Measurements from ENCODE around the gene NPAS2. TPM values are rescaled to one million over a fixed set of nuclear protein-coding genes. Genes with fewer than 3 reads are reported as not detected.

The NPAS2 gene
- total RNA-seq, 1 donor from 2014 or later = 23.9 TPM

DNA sequence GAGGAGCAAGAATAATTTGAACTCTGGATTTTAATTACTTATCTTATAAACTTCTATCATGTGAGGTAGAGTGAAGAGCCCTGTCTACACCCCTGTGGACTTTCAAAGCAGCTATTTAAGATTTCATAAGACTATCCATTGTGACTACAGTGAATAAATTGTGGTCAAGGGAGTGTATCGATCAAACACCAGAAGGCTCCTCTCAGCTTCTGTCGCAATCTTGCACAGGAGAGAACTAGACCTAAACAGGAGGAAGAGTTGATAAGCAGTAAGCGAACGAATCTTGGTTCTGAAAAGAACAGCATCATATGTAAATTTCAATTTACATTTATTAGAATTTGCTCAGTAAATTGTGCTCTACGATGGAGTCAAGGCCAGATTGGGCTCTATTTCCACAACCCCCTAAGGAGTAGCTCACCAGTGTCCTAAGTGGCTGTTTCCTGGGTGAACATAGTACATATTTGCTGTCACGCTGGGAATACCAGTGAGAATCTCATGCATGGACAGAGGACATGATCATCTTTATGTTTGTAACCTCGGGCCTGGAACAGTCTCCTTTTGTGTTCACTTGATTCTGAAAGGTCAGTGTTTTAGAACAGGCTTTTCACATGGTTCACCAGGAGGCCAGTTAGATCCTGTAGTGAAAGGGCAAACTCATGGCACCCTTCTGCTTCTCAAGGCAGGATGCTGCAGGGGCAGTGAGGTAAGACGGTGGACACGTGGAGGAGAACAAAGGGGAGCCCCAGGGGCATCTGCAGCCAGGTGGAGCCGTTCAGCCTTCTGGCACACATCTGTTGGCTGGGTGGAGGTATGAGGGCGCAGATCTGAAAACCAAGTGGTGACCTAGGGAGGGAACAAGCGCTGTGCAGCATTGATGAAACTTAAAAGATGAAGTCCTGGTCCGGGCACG is 33.3 kb downstream of the NPAS2 start:
- peak; percentile 32 for ATAC-seq
- DNase-seq (ENCODE audit: low spot score) = no peak

DNA sequence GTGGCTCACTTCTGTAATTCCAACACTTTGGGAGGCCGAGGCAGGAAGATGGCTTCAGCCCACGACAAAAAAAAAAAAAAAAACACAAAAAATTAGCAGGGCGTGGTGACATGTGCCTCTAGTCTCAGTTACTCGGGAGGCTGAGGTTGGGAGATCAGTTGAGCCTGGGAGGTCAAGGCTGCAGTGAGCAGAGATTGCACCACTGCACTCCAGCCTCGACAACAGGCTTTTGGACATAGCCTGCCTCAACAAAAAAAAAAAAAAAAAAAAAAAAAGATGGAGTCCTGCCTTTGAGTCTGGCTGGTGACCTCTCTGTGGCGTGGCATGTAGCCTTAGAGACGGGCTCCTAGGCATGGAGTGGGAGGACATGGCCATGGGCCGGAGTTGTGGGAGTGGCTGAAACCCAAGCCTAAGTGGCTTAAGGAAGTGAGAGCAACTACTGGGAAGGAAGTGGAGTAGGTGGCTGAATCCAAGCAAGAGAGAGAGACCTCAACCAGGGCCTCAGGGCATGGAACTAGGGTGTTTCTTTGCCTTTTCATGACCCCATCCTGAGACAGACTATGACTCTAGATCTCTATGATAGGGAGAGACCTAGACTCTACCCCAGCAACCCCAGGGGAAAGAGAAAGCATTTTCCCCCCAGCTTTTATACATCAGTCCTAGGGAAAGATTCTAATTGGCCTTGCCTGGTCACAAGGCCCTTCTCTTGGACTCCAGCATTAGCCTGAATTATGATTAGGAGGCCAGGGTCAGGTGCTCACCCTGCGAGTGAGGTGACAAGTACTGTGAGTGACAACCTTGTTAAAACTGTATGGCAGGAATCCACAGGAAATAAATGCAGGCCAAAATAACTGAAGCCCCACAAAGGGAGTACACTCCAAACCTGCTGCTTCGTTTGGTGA is 34.2 kb downstream of the NPAS2 start:
- DNase-seq (ENCODE audit: low spot score) = no peak
- peak; percentile 60 for ATAC-seq

DNA sequence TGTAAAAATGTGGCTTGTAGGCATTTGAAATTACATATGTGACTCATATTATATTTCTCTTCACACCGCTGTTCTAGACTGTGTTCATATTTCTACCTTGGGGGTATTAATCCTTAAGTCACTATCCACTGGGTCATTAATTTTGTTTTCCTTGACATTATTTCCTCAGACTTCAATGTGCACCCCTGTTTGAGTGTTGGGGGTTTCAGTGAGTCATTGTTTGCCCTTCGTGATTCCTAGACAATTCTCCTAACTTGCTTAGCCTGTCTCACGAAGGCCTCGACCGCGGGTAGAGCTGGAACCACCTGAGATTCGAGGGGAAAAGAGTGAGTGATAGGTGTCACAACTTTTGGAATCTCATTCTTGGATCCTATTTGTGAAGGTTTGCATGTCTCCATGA is 35.1 kb downstream of the NPAS2 start:
- DNase-seq (ENCODE audit: low spot score) = no peak
- no peak for ATAC-seq

DNA sequence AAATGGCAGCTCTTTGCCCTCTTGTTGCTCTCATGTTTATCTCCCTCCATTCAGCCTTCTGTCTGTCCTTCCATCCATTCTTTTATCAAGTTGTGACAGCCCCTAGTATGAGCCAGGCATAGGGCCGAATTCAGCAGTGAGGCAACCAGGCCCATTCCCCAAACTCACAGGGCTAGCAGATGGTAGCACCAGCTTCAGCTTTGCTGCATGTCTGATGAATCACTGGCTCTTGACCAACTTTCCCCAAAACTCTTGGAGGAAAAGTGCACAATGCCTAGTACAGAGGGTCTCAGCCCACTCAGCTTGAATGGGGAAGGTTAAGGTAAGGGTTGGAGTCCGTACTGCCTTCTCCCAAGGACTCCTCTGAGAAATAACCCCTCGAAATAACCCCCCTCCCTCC is 35.7 kb downstream of the NPAS2 start:
- no peak for ATAC-seq
- DNase-seq (ENCODE audit: low spot score) = no peak

DNA sequence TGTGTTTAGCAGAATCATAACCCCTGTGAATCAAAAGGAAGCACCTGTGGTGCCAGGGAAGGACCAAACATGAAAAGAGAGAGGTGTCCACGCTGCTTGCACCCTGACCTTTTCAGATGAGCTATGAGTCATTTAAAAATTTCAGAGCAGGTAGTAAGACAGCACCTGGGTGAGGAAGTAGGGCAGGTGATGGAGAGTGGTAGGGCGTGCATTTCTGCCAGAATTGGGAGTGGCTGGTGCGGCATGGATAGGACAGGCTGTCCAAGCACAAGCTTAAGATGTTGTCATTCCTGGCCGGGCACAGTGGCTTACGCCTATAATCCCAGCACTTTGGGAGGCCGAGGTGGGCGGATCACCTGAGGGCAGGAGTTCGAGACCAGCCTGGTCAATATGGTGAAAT is 36.8 kb downstream of the NPAS2 start:
- no peak for ATAC-seq
- no peak for DNase-seq (ENCODE audit: low spot score)

DNA sequence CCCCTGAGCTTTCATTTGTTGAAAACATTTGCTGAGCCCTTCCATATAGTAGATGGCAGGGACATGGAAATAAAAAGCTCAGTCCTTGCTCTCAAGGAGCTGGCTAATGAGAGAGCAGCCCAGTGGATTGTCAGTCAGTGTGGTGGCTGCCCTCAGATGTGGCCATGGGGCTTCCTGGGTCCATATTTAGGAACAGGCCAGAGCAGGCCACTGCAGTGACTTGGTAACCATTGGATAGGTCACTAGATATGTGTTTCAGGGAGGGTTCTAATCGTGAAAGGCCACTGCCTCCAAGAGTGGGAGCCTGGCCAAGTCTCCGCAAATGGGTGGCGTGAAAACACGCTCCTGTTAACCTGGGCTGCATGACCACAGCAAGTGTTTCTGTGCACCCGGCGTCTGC is 37.4 kb downstream of the NPAS2 start:
- DNase-seq (ENCODE audit: low spot score) = no peak
- ATAC-seq = no peak

DNA sequence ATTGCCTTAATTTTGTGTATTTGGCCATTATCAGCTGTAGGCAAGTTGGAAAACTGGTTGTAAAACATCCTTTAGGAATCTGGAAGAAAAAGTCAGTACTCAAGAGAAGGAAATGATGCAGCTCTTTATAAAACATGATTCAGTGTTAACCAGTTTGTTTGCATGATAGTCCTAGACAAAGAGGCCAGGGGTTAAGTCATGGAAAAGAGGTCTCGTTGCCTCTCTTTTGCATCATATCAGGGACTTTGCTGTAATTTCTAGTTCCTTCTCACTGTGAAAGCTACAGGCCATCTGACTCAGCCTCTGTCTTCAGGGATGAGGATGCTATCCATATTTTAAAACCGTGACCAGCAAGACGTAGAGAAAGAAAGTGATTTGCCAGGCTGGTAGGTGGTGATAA is 38.0 kb downstream of the NPAS2 start:
- ATAC-seq (no peak), DNase-seq (ENCODE audit: low spot score) (no peak)

DNA sequence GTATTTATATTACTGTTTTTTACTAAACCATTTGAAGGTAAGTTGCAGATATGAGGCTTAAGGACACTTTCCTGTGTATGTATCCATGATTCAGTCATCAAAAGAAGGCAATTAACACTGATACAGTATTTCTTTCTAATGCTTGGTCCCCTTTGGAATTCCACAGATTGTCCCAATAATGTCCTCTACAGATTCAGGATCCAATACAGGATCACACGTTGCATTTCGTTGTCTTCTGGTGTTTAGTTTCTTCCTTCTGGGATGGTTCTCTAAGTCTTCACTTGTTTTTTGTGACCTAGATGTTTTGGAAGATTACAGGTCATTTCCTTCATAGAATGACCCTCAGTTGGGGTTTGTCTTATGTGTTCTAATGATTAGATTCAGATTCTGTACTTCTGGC is 40.0 kb downstream of the NPAS2 start:
- ATAC-seq = no peak
- no peak for DNase-seq (ENCODE audit: low spot score)

DNA sequence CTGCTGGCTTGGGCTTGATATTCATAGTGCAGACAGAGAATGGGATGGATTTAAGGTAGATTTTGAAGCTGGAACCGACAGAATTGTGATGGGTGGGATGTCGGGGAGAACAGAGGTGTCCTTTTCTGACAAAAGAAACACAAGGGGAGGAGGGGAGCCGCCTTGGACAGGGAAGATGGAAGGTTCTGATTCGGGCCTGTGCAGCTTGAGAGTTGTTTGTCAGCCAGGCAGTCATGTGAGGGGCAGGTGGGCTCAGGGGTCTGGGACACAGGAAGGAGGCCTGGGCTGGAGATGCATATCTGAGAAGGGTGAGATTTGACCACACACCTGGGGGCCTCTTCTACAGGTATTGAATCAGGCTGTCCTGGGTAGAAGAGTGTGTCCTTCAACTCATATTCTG is 41.4 kb downstream of the NPAS2 start:
- DNase-seq (ENCODE audit: low spot score) (no peak), ATAC-seq (no peak)

DNA sequence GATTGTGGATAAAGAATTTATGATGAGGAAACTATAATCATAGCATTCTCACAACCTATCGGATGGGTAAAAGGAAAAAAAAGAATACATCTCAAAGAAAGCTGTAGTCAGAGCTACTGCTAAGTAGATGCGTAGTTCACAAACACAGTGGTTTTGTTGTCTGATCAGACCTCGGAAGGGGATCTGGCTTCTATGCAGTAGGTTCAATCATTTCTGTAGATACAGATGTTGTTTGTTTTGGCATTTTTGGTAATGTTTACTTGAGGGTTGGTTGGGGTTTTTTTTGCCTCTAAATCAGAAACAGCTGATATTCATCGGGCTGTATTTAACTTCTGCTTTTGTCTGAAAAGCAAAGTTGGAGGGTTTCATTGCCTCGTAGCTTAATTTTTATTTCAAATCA is 42.1 kb downstream of the NPAS2 start:
- DNase-seq (ENCODE audit: low spot score) = no peak
- peak; percentile 36 for ATAC-seq

DNA sequence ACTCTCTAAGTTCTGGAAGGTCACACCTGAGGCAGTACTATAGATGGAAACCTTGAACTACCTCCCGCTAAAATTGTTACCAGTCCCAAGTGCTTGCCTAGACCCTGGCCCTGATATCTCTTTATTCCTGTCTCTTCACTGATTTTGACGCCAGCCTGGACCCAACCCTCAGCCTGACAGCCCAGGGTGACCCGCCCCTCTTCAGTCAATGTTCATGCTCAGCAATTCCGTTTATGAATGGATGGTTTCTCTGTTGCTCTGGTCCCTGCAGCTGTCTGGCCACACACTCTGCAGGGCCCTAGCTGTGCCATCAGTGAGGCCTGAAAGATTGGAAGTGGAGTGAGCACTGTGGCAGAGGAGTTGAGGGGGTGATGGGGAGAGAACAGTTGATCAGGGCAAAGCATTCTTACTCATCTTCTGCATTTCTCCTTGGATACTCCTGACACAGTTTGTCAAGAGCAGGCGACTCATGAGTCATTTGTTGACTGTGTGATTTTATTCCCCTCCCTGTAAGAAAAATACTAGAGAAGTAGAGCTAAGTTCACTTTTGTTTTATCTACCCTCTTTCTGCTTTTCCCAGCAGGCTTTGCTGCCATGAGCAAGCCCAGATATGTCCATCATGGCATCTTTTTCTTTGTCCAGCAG is 46.0 kb downstream of the NPAS2 start:
- DNase-seq (ENCODE audit: low spot score) (no peak), ATAC-seq (no peak)

DNA sequence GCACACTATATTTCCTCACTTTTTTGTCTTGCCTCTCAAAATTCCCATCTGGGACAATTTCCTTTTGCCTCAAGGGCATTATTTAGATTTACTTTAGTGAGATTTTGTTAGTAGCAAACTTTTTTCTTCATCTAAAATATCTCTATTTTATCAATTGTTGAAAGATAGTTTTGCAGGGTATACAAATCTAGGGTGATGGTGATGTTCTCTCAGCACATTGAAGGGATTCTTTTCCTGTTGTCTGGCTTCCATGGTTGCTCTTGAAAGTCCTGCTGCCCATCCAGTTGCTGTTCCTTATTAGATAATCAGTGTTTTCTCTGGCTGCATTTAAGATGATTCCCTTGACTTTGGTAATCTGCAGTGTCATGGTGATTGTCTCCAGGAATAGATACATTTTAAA is 48.1 kb downstream of the NPAS2 start:
- ATAC-seq = no peak
- no peak for DNase-seq (ENCODE audit: low spot score)

DNA sequence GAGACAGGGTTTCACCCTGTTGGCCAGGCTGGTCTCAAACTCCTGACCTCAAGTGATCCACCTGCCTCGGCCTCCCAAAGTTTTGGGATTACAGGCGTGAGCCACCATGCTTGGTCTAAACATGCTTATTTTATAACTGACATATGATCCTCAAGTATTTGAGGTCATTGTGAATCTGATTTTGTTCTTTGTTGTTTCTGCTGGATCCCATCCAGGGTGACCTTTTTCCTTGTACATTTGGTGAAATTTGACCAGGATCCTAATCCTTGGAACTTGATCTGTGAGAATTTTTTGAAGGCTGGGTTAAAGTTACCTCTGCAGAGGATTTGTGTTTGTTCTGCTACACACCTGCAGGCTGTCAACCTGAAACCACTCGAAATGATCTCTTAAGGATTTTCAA is 49.2 kb downstream of the NPAS2 start:
- ATAC-seq (no peak), DNase-seq (ENCODE audit: low spot score) (no peak)

DNA sequence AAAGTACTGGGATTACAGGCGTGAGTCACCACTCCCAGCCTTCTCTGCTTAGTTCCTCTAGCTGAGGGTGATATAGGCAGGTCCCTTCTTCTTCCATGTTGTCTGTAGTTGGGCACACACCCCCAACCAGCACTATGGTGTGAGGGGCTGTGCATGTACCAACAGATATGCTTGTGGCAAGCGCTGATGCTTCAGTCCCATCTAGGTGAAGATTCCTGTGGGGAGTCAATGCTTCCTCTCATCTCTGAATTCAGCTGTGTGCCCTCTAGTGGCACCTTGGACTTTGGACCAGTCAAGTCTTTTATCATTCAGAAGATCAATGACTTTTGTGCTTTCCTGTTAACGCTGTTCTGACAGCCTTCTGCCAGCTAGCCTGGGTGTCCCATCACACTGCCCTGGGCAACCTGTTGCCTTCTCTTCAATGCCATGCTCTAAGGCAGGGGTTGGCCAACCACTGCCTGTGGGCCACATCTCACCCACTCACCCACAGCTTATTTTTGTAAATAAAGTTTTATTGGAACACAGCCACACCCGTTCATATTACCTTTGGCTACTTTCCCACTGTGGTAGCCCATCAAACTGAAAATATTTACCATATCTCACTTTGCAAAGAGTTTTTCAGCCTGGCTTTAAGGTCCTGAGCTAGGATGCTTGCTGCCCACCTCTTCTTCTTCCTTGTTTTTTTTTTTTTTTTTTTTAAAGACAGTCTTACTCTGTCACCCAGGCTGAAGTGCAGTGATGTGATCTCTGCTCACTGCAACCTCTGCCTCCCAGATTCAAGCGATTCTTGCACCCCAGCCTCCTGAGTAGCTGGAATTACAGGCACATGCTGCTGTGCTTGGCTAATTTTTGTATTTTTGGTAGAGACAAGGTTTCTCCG is 51.0 kb downstream of the NPAS2 start:
- peak; percentile 69 for DNase-seq (ENCODE audit: low spot score)
- ATAC-seq = peak; percentile 84

DNA sequence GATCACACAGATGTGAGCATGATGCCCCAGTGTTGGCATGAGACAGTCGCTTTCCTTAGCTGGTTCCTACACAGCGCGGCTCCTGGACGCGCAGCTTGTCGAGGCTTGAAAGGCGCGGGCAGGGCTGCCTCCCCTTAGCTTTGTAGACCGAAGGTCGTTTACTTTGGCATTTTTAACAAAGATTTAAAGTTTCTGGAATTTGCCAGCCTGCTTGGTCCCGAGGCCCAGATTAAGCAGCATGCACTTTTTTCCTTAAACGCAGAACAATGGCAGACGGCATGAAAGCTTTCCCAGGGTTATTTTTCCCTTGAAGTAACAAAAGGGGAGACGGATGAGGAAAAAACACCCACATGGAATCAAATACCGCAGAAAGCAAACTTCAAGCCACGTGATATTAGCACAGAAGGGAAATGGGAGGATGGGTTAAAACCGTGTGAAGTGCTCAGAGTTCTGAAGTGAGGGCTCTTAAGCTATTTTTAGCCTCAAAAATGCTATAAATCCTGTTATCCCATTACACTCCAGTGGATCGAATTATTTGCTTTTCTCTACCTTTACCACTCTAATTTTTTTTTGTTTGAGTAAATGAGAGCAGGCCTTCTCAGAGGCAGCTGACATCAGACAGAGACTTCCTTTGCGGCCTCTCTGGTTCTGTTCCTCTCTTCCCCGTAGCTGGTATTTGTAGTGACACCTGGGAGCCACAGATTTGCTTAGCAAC is 55.7 kb downstream of the NPAS2 start:
- peak; percentile 71 for DNase-seq (ENCODE audit: low spot score)
- peak; percentile 78 for ATAC-seq

DNA sequence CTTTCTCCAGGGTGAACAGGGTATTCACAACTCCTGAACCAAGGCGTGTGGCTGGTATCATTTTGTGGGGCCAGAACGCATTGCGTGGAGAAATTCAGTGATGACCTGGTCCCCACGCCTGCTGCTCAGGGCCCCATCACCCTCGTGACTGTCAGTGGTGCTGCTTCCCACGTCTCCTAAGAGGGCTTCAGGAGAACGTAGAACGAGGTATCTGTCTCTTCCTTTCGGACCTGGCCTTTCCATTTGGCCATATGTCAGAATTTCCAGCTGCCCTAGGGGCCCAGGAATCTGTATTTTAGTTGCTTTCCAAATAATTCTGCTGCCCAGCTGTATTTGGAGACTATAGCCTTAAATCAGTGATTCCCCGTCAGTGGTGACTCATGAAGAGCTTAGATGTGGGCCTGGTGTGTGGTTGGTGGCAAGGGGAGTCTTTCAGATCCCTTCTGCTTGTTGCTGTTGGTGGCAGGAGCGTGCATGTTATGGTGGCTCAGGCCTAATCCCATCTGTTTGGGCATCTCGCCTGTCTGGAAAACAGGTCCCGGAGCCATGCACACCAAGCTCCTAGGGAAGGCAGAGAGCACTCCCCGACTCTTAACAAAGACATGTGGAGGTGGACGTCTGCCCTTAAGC is 56.4 kb downstream of the NPAS2 start:
- DNase-seq (ENCODE audit: low spot score) = no peak
- ATAC-seq = no peak

DNA sequence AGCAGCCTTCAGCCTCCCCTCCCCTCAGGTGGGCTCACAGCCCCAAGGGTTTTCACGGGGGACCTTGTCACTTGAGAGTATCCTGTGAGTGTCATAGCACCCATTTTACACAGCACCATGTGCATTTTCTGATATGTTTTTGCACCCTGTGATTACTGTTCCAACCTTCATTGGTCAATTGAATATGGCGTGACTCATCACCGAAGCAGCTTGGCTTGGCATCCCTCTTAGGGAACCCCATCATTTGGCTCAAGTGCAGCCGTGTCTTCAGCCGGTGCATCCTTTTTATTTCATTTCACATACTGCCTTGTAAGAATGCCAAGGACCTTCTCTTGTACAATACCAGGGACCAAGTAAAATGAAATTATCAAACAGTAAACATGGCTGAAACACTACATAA is 57.6 kb downstream of the NPAS2 start:
- no peak for DNase-seq (ENCODE audit: low spot score)
- ATAC-seq = no peak

DNA sequence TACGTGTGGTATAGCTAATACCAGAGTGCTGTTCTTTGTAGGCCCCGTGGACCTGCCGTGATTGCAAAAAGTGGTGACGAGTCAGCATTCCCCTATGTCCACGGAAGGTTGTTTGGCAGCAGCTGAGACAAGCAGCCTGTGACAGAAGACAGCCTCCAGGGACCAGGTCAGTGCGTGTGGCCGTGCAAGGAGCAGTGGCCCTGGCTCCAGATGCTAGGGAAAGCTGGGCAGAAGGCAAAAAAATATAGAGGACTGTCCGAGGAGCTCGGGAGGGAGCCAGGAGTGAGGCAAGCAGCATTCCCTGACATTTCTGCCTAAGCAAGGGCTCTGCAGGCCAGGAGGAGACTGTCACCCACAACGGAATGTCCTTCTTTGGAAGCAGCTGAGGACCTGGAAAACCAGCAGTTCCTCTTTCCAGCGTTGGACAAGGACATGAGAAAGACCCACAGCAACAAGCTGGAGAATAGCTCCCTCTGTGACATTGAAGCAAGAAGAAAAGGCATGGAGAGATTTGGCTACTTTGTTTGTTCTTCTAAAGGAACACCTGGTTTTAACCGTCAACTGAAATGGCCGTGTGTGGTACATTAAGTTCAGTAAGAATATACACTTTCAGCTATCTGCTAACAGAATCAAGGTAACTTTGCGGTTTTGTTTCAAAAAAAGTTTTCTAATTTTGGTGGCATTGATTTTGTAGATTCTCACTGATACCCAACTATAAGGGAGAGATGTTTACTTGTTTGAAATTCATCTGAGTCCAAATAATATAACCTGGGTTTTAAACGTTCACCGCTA is 58.3 kb downstream of the NPAS2 start:
- peak; percentile 54 for DNase-seq (ENCODE audit: low spot score)
- ATAC-seq = peak; percentile 68

DNA sequence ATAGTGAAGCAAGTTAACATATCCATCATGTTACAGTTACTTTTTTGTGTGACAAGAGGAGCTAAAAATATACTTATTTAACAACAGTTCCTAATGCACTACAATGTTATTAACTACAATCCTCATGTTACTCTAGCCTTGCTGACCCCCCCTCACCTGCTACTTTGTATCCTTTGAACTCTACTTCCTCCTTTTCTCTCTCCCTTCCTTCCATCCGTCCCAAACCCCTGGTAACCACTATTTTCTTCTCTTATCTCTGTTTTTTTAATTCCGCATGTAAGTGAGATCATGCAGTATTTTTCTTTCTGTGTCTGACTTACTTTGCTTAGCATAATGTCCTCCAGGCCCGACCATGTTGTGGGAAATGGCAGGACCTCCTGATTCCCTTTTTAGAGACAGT is 59.4 kb downstream of the NPAS2 start:
- ATAC-seq (no peak), DNase-seq (ENCODE audit: low spot score) (no peak)
